Measurements from ENCODE around the gene MCM5.
"Not testable (repeated sequence)": the region's sequence is repeated elsewhere in the genome, so short reads cannot be mapped to it uniquely, and the experiment has no call there.

MCM5 gene

GRCh38 chr22:35379146-35379993 lies 20.6 kb upstream of the MCM5 start:
- DNase-seq: no peak

GRCh38 chr22:35380013-35380412 lies 19.9 kb upstream of the MCM5 start:
- no peak for DNase-seq

DNA sequence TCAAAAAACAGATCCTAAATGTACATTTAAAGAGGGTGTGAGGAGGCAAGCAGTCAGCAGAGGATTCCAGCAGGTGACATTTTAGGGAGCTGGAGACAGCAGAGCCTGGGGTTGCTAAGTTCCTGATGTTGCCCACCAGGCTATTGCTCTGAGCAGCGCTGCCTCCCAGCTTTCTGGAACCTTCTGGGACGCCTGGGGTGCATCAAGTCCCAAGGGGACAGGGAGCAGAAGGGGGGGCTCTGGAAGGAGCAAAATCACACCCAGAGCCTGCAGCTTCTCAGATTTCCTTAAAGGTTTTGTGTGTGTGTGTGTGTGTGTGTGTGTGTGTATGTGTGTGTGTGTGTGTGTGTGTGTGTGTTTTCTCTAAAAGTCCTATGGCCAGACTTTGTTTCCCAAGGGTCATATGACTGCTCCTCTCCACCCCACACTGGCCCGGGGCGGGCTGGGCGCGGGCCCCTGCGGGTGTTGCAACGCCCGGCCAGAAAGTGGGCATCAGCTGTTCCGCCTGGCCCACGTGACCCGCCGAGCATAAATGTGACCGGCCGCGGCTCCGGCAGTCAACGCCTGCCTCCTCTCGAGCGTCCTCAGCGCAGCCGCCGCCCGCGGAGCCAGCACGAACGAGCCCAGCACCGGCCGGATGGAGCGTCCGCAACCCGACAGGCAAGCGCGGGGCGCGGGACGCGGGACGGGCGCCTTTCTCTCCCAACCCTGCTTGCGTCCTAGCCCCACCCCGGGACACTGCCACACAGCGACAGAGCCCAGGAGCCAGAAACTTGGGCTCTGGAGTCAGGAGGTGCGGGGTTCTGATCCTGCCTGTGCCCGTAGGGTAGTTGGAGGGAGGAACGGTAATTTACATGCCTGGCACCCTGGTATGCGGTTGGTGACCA lies 19.2 kb upstream of the MCM5 start, which contains the start of gene HMOX1:
TSS of gene HMOX1 (plus strand) at position 560 of the 887 bp plus-strand sequence. CDS start at position 638, 78 bp downstream.
- no peak for DNase-seq

DNA sequence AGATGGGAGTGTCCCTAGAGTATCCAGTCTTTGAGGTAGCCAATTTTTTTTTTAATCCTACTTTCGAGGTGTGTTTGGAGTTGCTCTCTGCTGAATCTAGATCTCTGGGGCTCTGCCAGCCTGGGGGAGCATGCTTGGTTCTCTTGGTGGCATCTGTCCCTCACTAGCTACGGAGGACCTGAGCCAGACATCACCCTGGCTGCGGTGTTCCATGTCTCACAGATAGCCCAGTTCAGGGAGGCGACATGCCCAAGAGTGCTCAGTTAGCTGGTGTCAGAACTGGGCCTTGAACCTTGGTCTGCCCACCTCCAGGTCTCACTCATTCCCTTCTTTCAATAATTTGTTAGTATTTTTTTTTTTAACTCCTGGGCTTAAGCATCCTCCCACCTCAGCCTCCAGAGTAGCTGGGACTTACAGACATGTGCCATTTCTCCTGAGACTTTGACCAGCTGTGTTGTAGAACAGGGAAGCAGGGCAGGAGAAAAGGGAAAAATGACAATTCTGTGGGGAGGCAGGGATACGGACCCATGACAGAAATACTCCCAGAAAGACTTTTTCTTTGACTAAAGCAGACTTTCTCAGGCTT lies 18.4 kb upstream of the MCM5 start:
- no peak for DNase-seq

- no peak for DNase-seq
Observed at GRCh38 chr22:35383679-35384071, 16.3 kb upstream of the MCM5 start.

- DNase-seq: no peak
Observed at GRCh38 chr22:35384527-35384926, 15.4 kb upstream of the MCM5 start.

GRCh38 chr22:35384975-35385588 lies 14.9 kb upstream of the MCM5 start:
- DNase-seq: no peak

DNA sequence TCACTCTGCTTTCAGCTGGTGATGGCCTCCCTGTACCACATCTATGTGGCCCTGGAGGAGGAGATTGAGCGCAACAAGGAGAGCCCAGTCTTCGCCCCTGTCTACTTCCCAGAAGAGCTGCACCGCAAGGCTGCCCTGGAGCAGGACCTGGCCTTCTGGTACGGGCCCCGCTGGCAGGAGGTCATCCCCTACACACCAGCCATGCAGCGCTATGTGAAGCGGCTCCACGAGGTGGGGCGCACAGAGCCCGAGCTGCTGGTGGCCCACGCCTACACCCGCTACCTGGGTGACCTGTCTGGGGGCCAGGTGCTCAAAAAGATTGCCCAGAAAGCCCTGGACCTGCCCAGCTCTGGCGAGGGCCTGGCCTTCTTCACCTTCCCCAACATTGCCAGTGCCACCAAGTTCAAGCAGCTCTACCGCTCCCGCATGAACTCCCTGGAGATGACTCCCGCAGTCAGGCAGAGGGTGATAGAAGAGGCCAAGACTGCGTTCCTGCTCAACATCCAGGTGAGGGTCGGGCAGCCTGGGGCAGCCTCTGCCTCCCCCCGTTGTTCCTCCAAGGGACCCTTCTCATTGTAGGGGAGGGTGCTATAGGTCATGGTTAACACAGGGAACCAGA lies 13.2 kb upstream of the MCM5 start:
- DNase-seq: no peak

GRCh38 chr22:35390933-35391332 lies 9.0 kb upstream of the MCM5 start:
- DNase-seq: no peak

DNA sequence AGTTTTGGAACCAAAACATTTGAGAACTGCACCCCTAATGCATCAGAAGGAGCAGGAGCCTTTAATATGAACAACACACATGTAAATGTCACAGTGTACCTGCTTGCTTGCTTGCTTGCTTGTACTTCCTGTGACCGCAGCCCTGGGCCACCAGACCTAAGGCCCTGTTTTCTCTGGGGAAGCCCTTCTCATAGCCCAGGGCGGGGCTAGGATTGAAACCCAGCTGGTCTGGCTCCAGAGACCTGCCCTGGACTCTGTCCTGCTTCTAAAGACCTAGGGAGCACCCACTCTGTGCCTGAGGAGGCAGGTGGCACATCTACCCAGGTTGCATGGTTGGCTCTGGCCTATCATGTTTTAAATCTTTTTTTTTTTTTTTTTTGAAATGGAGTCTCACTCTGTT lies 7.6 kb upstream of the MCM5 start:
- no peak for DNase-seq

DNA sequence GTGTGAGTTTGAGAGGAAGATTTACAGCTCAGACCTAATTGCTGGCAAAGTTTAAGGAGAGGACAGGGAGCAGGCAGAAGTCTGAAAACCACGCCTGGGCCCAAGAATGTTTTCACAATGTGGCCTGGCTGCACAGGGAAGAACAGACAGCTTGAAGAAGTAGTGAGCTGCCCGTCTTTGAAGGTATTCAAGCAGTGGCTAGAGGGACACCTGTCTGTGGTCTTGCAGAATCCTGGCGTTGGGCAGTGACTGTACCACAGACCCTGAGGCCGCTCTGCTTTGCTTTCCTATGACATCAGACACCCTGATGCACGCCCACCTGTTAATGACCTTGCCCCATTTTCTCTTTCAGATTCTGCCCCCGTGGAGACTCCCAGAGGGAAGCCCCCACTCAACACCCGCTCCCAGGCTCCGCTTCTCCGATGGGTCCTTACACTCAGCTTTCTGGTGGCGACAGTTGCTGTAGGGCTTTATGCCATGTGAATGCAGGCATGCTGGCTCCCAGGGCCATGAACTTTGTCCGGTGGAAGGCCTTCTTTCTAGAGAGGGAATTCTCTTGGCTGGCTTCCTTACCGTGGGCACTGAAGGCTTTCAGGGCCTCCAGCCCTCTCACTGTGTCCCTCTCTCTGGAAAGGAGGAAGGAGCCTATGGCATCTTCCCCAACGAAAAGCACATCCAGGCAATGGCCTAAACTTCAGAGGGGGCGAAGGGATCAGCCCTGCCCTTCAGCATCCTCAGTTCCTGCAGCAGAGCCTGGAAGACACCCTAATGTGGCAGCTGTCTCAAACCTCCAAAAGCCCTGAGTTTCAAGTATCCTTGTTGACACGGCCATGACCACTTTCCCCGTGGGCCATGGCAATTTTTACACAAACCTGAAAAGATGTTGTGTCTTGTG lies 6.6 kb upstream of the MCM5 start:
- no peak for DNase-seq

DNA sequence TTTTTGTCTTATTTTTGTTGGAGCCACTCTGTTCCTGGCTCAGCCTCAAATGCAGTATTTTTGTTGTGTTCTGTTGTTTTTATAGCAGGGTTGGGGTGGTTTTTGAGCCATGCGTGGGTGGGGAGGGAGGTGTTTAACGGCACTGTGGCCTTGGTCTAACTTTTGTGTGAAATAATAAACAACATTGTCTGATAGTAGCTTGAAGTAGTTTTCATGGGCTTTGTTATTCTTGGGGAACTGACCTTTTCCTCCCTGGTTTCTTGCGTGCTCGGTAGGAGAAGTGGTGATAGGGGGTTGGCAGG lies 6.0 kb upstream of the MCM5 start:
- DNase-seq: no peak

DNA sequence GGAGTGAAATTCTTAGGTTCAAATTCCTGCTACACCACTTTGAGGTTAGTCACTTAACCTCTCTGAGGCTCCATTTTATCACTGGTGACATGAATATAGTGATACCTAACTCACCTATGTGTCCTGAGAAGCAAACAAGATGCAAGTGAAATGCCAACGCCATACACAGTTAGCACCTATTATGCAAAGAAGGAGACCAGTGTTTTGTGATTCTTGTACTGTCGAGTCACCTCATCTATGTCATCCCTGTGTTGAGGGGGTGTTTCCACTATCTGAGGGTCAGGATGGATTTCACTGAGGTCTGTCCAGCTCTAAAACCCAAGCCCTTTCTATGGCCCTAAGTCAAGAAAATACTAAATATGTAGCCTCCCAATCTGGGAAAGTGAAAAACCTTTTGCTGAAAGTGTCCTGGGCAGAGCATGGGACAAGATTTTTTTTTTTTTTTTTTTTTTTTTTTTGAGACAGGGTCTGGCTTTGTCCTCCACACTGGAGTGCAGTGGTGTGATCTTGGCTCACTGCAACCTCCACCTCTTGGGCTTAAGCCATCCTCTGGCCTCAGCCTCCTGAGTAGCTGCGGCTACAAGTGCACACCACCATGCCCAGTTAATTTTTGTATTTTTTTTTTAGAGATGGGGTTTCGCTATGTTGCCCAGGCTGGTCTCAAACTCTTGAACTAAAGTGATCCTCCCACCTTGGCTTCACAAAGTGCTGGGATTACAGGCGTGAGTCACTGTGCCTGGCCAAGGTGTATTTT lies 5.0 kb upstream of the MCM5 start:
- no peak for DNase-seq

GRCh38 chr22:35396622-35397021 lies 3.3 kb upstream of the MCM5 start:
- DNase-seq: not testable (repeated sequence)

DNA sequence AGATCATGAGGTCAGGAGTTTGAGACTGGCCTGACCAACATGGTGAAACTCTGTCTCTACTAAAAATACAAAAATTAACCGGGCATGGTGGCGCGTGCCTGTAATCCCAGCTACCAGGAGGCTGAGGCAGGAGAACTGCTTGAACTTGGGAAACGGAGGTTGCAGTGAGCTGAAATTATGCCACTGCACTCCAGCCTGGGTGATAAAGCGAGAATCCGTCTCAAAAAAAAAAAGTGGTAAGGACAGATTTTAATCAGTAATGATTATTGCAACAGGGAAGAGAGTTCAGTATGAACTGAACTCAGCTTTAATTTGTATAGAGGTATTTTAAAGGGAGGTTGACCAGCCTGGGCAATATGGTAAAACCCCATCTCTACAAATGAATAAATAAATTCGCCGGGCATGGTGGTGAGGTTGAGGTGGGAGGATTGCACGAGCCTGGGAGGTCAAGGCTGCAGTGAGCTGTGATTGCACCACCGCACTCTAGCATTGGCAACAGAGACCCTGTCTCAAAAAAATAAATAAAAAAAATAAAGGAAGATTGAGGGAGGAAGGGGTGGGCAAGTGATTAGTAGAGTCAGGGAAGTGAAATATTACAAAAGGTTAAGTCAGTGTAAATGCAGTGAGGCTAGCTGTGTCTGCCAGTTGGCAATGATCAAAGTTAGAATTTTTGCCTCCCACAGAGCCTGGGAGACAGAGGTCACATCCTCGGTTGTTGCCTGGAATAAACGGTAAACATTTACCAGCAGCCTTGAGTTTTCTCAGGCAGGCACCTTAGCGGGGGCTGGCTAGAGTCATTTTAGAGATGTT lies 2.6 kb upstream of the MCM5 start:
- no peak for DNase-seq

- DNase-seq: no peak
Observed at GRCh38 chr22:35398591-35398973, 1.4 kb upstream of the MCM5 start.

DNA sequence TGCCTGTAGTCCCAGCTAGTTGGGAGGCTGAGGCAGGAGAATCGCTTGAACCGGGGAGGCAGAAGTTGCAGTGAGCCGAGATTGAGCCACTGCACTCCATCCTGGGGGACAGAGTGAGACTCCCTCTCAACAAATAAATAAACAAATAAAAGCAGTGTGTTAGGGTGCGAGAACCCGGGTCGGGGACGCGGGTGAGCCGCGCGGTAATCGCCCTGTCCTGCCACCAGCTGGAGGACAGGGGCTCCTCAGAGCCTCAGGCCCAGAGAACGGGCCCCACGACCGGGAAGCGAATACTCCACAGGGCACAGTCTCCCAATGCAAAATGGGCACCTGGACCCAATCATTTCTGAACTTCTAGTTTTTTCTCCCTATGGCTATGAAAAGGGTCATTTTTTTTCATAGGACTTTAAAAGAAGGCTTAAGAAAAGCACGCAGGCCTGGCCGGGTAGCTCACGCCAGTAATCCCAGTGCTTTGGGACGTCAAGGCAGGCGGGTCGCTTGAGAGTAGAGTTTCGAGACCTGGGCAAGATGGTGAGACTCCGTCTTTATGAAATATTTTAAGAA lies 744 bp upstream of the MCM5 start:
- no peak for DNase-seq

GRCh38 chr22:35400501-35400790 lies 506 bp downstream of the MCM5 start:
- DNase-seq: no peak

- no peak for DNase-seq
Observed at GRCh38 chr22:35401863-35402262, 1.9 kb downstream of the MCM5 start.

GRCh38 chr22:35403356-35403755 lies 3.4 kb downstream of the MCM5 start:
- no peak for DNase-seq

Measured in NCI-H187 treated with DMSO at 0.1 percent for 48 hours (cell line).